HepG2 (cell line): ENCODE results near the gene COL9A3. TPM values are rescaled to one million over a fixed set of nuclear protein-coding genes. Genes with fewer than 3 reads are reported as not detected.

Source experiments
- ELF3 ChIP-seq: IDR thresholded peaks from 2 replicates; pipeline ENCODE4 v1.6.1; 2016; ENCODE audit warnings: missing genetic modification reagents, missing compliant biosample characterization
- FOSL2 ChIP-seq: sonication (generic); formaldehyde crosslinking; IDR thresholded peaks from 2 replicates; pipeline ENCODE4 v1.4.0; 2020; ENCODE audit warnings: missing genetic modification reagents
- HINFP ChIP-seq: sonication (generic); formaldehyde crosslinking; IDR thresholded peaks from 2 replicates; pipeline ENCODE4 v1.4.0; 2020; ENCODE audit warnings: low read depth, mild to moderate bottlenecking, missing genetic modification reagents
- KAT7 ChIP-seq: IDR thresholded peaks from 2 replicates; pipeline ENCODE4 v1.6.1; 2018; ENCODE audit warnings: borderline replicate concordance, missing compliant biosample characterization
- PRDM10 ChIP-seq: sonication (generic); formaldehyde crosslinking; IDR thresholded peaks from 2 replicates; pipeline ENCODE4 v1.4.0; 2020; ENCODE audit warnings: low read depth, missing genetic modification reagents
- RERE ChIP-seq: IDR thresholded peaks from 2 replicates; pipeline ENCODE4 v1.6.1; 2016; ENCODE audit warnings: low read depth, missing genetic modification reagents, missing compliant biosample characterization
- ZNF318 ChIP-seq: sonication (generic); formaldehyde crosslinking; IDR thresholded peaks from 2 replicates; pipeline ENCODE4 v1.4.0; 2020; ENCODE audit warnings: mild to moderate bottlenecking, missing genetic modification reagents
- polyA plus RNA-seq, 8 experiments: library from polyadenylated mRNA; depleted of rRNA in 3 of 8; stranded (reverse) in 7 of 8; unstranded in 1 of 8; fragments of >200 nt; fragmentation: Illumina TruSeq in 4 of 8; extraction: Trizol in 4 of 8; gene quantifications; 2 replicates each; pipeline versions ENCODE4 v1.2.1 to v1.2.3, GENCODE V29; 2011 to 2016; ENCODE audit warnings: low read depth in 4 of 8, missing spikeins in 1 of 8, mixed read lengths in 1 of 8; ENCODE audit not compliant: insufficient read depth in 1 of 8
- total RNA-seq, 5 experiments: library from RNA; depleted of rRNA; stranded (reverse); fragments of >200 nt; fragmentation: Illumina TruSeq; extraction: Trizol; gene quantifications; 2 replicates each; pipeline ENCODE4 v1.2.3, GENCODE V29; 2016; ENCODE audit warnings: low read depth in 1 of 5

Gene COL9A3
- total and polyA plus RNA-seq, 2 of the 13 experiments (the other 11 are each of a cell fraction or from before 2014, with no cell fraction given): 155 to 204 TPM

GRCh38 chr20:62791301-62792181, 25.3 kb upstream of the COL9A3 start (continued):
- TF ChIP-seq FOSL2 (CRISPR knock-in tag) (peak; percentile 73), ZNF318 (CRISPR knock-in tag) (no peak; the same call in 1 of the 2 replicates), HINFP (CRISPR knock-in tag) (0 out of 2 replicates have a peak, but pooled peaks have one; percentile 22), ELF3 (CRISPR knock-in tag) (peak; percentile 92), RERE (CRISPR knock-in tag) (peak; percentile 35; the same call in 1 of the 2 replicates), KAT7 (CRISPR knock-in tag) (no peak), PRDM10 (peak; percentile 86)
